NCI-H2196 treated with DMSO at 0.1 percent for 48 hours (cell line): Measurements from ENCODE around the gene GHR.

ENCODE experiments used
- DNase-seq: peaks from one replicate; lab custom pipeline; 2025; ENCODE audit not compliant: unreplicated experiment; lab: John Stamatoyannopoulos, UW

The GHR gene

DNA sequence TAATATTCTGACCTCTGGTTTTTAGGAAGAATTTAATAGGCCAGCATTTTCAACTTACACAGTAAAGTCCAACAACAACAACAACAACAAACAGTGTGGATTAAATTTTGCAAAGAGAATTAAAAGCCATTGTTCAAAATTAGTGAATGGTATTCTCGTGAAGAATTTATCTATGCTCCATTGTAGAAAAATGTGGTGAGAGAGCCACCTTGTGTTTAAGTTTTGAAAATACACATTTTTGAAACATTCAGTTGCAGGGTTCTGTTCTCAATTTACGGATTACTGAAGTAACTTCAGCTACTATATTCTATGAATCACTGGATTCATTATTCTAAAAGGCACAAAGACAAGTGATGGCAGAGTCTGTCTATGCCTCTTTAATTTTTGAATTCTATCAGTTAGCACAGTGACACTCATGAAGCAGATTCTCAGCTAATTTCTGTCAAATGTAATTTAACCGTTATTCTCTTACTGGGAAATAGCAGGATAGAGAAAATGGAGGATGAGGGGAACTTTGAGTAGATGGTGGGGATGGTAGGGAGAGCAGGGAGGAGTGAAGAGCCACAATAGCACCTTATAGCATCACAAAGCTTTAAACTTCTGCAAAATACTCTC lies 344.4 kb downstream of the GHR start:
- DNase-seq, result no peak

DNA sequence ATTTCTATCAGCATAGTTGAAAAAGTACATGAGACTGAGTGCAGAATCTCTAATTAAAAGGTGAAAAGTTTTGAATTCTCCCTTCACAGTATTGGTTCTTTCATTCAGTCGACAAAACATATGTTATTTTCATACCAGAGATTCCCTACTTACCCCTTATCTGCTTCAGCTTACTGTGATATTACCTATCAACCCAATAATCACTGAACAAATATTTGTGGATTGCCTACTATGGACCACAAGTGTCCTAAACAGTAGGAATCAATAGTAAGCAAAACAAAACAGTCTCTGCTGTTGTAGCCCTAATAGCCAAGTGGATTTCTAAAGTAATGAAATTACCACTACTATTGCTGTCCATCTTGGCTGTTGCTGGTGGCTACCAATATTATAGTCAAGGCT lies 344.9 kb downstream of the GHR start:
- no peak for DNase-seq

- DNase-seq, result no peak
These were observed 346.8 kb downstream of the GHR start for GRCh38 chr5:42770003-42770402.
